Left renal pelvis (tissue), 4 donors: ENCODE measurements around the gene PNMA1. TPM values are rescaled to one million over a fixed set of nuclear protein-coding genes. Genes with fewer than 3 reads are reported as not detected.
A peak's percentile ranks its signal among the peaks of the same experiment; 100 is the strongest.

Experiments used
- DNase-seq, 4 donors: peaks; one replicate each; pipeline ENCODE4 v3.0.0-alpha.2; 2013; ENCODE audit warnings: low read depth in 4 of 4, low spot score in 3 of 4
- polyA plus RNA-seq, 4 donors: library from polyadenylated mRNA; unstranded; fragments of 120-200 nt; gene quantifications; one replicate each; pipeline ENCODE4 v1.2.1, GENCODE V29; 2013; ENCODE audit not compliant: insufficient read length in 4 of 4

The PNMA1 gene, protein sequence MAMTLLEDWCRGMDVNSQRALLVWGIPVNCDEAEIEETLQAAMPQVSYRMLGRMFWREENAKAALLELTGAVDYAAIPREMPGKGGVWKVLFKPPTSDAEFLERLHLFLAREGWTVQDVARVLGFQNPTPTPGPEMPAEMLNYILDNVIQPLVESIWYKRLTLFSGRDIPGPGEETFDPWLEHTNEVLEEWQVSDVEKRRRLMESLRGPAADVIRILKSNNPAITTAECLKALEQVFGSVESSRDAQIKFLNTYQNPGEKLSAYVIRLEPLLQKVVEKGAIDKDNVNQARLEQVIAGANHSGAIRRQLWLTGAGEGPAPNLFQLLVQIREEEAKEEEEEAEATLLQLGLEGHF
- polyA plus RNA-seq, result 10 to 100 TPM; 83.5 to 97.4 (median 89.2) TPM

DNA sequence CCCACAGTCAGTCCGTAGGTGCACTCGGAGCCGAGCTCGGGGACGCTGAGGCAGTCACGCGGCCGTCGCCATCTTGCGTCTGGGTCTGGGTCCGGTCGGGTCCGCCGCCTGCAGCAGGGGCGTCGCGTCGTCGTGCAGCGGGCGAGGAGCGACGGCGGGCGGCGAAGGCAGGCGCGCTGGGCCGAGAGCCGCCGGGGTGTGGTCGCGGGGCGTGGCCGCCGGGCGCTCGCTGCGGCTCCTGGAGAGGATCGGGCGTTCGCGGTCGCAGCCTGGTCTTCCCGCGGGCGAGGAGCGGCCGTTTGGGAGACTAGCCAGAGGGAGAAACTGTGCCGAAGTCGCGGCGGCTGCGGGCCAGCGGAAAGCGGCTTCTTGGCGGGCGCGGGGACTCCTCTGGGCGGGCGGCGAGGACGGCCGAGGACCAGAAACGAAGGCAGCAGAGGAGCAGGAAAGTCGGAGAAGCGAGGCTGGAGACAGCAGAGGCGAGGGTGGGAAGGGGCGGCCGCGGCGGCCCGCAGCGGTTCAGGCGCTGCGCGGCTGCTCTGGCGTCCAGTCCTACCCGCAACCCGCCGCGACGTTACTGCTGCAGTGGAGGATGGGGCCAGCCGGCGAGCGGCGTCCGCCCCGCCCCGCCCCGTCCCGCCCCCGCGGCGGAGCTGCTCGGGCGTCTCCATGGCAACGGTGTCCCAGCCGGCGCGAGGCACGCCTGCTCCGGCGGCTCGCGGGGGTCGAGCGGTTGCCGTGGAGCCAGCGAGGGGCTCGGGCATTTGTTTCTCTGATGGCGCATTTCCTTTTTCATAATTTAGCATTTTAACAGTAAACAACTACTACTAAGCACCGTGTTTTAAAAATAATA, at the start of gene PNMA1:
Gene PNMA1 (minus strand): TSS at position 582 of the 853 bp plus-strand sequence. CDS start 745 bp downstream, outside the sequence.
- DNase-seq, result peak in 3 of 4 donors; percentile 77 to 80 (median 78)

DNA sequence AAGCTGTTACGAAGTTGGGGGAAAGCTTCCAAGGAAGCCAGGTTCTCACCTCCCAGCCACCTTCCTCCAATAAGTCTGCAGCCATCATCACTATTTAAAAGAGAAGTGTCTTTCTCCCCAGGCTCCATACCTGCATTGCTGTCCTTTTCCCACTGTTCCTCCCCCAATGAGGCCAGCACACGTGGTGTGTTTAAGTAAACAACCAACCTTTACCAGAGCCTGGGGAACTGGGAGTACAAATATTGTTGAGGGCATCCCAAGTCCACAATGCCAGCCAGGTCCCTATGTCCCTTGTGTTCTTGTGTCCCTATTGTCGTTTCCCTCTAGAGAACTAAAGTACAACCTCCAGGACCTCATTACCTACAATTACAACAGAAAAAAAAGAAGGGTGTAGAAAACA, 49.2 kb upstream of the PNMA1 start:
- no peak for DNase-seq

DNA sequence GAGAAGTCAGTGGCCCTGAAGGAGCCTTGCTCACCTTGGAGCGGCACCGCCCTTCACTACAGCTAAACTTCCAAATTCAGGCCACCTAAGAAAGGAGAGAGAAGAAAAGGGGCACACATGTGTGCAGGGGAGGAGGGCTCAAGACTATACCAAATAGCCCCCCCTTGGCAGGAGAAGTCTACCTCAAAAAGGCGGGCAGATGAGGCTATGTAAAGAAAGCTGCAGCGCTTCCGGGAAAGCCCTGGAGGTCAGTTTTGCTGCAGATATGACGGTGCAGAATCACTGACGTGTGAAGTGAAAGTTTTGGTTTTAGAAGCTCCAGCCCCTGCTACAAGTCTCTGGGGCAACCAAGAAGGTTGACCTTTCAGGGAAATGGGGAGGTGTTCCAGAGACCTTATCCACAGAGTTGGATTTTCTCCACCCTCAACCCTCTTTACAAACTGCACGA, 48.2 kb upstream of the PNMA1 start:
- no peak for DNase-seq

DNA sequence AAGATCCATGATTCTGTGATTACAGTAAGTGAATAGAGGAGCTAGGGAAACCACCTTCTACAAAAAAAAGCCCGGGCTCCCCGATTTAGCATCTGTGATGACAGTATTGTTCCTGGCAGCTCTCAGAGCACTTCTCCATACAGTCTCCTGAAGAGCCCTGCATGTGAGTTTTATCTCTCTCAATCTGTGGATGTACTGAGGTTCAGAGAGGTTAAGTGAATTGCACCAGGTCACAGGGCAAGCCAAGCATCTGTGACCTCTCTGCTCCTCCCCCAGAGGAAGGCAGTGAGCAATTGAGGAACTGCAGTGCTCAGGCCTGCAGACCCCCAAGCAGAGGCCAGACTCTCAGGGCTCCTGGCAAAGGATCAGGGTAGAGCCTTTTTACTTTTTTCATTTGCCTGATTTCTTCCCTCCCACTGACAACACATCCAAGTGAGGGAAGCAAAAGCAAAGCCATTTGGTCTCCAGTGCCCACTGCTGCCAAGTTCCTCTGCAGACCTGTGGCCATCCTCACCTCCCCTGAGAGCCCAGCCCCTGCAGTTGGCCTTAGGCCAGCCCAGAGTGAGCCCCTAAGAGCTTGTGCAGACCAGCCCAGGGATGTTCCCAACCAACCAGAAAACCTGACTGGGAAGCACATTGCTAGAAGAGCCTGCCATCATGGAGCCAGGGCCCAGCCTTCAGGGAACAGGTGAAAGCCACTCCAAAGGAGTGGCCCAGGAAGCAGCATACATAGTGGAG, 47.6 kb upstream of the PNMA1 start:
- no peak for DNase-seq

DNA sequence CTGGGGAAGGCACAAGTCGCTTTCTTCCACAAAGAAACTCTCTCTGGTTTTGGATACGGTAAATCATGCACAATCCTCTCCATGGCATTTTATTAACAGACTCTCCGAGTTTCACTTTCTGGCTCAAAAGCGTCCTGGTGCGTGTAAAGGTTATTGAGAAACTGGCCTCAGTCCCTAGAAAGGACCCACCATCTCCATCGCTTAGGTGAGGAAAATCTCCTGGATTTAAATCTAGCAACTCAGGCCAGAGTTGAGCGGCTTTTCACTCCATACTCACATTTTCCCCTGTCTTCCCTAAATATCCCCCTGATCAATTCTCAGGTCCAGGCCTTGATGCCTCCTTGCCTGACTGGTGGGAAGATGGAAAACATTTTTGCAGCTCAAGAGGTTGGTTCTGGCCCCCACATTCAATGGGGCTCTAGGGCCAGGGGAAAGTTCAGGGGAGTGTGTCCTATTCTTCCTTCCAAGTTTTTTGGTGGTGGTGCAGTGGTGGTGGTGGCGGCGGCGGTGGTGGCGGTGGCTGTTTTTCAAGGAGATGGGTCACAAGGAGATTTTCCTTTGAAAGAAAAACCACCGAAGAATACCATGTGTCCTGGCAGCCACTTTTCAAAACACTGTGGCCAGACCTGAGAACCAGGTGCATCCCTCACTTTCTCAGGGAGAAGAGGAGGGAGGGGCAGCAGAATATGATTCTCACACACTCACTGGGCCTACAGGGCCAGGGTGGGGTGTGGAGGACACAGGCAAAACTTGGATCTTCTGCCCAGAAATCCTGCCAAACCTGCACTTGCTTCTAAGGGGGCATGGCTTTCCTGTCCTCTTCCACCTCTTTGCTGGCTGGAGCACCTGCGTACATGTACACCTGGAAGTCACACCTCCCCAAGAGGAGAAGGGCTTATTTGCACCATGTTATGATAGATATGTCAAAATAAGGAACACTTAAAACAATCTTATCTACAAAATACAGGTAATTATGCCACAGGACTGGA, 46.7 kb upstream of the PNMA1 start:
- DNase-seq, result no peak

DNA sequence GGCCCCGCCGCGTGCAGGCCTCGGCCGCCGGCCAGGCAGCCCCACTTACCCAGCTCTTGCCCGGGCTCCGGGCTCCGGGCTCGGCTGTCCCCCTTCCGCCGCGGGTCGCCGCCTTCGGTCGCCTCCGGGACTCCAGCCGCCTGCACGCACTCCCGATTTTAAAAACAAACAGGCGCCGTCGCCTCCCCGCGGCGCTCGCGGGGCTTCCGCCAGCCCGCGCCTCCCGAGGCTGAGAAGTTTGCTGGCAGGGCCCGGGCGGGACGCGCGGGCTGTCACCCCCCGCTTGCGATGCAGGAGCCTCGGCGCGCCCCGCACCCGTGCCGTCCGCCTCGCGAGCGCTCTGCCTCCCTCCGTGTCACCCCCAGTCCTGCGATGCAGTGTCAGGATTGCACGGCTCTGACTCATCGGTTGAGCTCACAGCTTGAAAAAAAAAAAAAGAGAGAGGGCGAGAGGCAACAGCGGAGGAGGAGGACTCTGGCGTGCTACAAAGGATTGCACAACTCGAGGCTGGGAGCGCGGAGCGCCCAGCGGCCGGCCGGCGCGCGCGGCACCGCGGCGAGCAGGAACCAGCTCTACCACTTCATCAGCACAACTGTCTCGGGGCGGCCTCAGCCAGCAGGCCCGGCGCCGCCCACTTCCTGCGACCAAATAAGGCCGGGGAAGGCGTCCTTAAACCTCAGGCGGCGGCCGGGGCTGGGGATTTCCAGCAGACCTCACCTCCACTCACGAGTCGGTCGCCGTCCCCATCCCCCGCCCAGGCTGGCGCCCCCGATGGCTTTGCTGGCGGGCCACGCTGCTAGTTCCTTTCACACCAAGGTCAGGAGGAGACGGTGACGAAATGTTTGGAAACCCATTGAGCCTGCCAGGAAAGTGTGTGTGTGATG, 45.8 kb upstream of the PNMA1 start:
- DNase-seq, result peak; percentile 77 to 89 (median 86)

DNA sequence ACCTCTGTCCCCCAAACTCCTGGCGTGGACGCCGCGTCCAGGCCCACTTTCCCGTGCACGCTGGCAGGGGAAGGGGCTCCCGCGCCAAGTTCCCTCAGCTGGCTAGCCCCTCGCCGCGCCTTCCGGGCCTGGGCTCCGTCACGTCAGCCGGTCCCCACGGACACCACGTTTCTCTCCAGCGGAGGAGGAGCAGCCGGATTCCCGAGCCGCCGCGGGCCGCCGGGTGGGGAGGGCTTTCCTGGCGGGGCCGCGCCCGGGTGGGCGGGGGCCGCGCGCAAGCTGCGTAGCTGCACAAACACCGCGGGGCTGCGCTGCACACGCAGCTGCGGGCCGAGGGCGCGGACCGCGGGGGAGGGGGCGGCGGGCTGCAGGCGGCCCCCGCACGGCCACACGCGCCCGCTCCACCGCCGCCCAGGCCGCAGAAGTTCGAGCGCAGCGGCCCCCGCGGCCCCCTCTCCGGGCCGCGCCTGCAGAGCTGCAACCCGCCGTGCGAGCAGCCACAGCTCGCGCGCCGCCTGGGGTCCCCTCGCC, 45.1 kb upstream of the PNMA1 start:
- DNase-seq, result no peak

DNA sequence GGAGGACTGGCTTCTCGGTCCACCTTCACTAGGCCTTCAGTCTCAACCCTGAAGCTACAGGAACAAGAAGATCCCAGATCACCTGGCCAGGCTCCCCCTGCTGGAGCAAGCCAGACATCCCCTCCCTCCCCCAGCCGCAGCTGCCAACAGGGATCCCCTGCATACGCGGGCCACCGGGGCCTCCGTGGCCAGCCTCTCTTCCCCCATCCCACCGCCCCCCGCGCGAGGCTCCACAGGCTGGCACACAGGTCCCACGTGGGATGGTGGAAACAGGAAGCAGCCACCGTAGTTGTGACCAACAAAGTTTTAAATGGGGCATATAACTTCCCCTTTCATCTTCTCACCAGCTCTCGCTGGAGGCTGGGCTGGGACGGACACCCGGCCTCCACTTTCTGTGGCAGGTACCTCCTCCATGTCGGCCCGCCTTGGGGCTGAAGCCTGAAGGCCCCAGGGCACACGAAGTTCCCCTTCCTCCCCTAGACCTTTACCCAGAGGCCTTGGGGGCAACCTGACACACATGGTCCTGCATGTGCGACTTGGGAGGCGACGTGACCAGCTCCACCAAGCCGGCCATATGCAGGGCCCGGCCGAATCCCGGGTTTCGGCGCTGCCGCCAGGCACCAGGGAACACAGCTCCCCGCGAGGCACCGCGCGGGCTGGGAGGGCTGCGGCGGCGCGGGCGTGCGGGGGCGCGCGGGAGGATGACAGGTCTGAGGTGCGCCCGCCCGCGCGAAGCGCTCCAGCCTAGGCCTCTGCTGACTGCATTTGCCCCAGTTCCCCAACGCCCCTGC, 44.4 kb upstream of the PNMA1 start:
- no peak for DNase-seq

DNA sequence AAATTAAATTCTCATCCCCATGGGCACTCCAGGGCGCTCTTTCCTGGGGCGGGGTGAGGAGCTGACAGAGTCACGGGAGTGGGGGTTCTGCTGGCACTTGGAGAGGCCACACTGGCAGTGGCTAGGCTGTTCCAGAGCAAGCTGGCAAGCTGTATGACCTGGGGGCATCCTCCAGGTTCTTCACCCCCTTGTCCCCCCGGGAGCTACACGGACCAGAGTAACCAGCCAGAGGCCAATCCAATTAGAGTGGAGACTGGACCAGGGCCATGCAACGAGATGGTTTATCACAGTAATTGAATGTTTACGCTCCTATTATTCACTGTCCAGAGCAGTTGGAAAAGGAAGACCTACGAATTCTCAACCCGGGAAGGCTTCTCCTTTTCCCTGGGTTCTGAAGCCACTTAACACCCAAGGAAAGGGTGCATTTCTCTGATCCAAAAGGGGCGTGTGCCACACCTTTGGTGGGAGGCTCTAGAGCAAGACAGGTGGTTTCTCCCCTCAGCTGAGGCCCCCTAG, 43.8 kb upstream of the PNMA1 start:
- DNase-seq, result no peak

DNA sequence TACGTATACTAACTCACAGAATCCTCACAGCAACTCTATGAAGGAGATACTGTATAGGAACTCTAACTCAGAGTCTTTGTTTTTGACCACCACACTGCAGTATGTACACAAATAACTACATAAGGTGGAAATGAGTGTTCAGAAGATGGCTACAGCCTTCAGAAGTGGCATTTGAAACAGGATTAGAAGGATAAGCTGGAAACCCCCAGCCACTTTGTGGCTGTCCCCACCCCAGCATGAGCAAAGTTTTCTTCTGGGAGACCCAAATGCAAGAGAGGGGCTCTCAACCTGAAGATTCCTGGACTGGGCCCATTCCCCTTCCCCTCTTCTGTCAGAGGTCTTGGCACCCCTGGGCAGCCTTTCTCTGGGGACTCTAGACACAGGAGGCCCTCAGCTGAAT, 43.2 kb upstream of the PNMA1 start:
- DNase-seq, result no peak

DNA sequence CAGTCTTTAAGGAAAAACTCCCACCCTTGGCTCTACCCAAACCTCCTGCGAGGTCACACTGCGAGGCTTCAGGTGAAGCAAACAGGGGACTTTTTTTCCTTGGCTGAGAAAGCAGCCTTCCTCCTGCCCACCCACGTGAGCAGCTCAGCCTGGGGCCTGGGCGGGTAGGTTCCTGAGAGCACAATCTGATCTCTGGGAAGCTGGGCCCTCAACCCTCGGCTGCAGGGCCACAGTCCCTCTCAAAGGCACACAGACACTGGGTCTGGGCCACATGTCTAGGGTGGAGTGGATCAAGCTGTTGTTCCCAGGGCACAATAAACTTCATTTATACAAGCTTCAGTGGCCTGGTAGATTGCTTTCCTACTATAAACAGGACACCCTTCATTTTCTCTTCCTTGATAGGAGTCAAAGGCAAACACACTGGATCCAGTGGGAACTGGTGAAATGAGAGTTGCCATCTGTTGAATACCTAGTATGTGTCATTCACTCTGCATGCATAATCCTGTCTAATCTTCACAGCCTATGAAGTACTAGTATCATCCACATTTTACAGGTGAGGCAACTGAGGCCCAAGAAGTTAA, 41.3 kb upstream of the PNMA1 start:
- no peak for DNase-seq

DNA sequence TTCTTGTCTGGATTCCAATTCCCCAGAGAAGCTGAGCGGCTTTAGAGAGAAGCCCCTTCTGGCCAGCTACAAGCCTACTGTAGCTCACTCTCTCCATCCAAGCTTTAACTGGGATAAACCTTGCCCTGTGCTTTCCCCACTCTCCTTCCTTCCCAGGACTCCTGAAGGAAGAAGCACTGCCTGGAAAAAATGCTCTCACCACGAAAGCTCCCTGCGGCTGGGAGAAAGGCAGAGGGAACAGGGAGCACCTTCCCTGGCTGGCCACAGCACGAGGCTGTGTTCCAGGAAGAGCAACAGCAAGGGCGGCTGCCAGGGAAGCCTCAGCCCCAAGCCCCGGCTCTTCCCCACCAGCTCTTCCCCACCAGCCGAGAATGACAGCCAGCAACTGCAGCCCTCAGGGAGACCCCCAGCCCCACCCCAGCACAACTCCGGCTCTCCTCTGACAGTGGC, 40.8 kb upstream of the PNMA1 start:
- DNase-seq, result no peak

DNA sequence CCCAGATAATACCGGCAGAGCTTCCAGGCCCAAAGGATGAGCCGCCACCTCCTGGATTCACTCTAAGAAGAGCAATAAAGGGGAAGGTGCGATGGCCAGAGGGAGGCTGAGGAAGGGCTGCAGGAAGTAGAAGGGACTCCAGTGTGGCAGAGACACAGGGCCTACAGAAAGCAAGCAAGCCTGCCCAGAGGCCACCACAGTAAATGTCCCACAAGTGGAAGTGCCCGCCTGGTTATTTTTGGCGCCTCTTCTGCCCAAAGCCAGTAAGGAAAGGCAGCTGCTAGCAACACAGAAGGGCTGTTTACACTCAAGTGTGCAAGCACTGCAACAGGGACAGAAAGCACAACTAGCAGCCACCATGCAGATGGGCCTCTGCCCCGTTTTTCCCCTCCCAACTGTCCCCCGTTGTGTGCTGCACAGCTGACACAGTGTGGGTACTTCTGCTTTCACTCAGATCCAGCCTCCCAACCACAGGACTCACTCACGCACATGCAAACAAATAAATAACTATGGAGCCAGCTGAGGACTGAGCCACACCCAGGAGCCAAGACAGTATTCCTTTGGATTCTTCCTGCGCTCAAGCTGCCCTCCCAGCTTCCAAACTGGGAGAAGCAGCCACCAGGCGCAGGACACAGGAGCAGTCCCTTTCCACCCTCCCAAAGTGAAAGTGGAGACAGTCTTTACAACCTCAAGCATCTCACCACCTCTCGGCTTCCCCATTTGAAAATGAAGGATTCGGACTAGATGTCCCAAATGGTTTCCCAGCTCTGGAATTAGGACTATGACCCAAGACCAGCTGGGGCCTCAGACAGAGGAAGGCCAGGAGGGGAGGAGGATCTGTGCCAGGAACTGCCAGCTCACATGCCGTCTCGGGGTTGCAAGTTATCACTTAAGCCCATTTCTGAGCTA, 40.0 kb upstream of the PNMA1 start:
- DNase-seq, result no peak

DNA sequence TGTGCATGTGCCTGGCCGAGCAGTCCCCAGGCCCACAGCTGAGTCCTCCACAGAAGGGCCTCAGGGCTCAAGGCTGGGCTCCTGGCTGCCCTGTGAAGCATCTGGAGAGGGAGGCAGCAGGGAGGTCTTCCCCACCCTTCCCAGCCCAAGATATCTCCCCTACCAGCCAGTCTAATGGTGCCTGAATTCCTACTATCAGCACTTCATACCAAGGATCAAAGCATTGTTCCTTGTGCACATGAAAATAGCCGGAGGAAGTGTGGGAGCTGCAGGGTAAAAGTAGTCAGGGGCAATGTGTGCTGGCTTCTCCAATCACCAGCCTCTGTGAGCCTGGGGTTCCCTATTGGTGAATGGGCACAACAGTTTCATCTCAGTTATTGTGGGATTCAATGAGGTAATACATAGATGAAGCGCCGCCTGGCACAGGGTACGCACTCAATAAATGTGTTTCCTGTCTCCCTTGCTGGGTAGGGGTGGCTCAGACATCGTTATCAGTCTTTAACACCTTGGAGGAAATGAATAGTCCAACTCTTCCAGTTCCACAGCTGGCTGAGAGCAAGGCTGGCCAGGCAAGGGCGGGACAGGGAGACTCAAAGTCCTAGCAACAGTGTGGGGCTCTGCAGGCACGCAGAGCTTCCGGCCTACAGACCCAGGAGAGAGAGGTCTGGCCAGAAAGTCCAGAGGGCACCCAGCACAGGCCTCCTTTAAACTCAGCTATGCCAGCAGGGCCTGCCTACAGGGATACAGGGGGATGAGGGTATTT, 39.1 kb upstream of the PNMA1 start:
- DNase-seq, result no peak

DNA sequence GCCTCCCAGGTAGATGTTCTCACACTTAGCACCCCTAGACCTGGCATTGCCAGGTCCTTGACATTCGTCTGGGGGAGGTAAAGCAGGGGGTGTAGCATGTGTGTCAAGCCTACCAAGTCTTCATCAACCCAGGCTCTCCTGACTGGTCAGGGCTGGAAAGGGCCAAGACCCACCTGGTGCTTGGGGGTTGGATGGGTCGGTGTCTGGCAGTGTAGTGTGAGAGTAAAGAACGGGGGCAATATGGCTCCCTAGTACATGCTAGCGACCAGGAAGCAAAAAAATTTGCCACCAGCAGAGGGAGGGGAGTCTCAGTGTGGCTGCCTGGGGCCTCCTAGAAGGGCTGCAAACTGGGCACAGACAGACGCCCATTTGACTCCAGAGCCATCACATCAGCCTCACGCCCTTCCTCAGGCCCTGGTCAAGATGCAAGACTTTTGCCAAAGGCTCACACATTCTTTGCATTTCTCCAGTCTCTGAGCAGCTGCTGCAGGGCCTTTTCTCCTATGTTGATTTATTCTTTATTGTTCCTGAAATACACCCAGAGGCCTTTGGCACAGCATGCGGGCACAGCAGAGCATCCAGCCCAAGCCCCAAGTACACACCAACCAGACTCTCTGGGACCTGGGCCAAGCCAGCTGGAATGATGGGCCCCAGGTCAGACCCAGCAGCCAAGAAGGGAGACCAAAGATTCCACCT, 38.3 kb upstream of the PNMA1 start:
- no peak for DNase-seq
